K562 (cell line): ENCODE data around the gene MAGEA9B. TPM values are rescaled to one million over a fixed set of nuclear protein-coding genes. Genes with fewer than 3 reads are reported as not detected.
A peak's percentile ranks its signal among the peaks of the same experiment; 100 is the strongest.

Experiments
- ATAC-seq: fragments of 200-7000 bp; cut with Tn5 transposase; 3 replicates; pipeline ENCODE4 v1.9.1; 2020; ENCODE audit warnings: moderate library complexity
- BruUV-seq: library from RNA; stranded (reverse); fragments of 400-500 nt; replicated peaks from 2 replicates; lab custom pipeline; 2021; lab: Mats Ljungman, UMichigan
- CTCF ChIA-PET: fragments of 300-600 bp; formaldehyde crosslinking; extraction: SDS; loops from one replicate; lab custom pipeline; 2021; ENCODE audit warnings: low intra/inter-chr PET ratio; lab: Yijun Ruan, JAX
- POLR2A ChIA-PET: fragments of 300-600, 350-650 bp; sonication (Branson Sonifier 250); formaldehyde crosslinking; extraction: SDS; loops from one replicate; lab custom pipeline; 2021; ENCODE audit warnings: antibody characterized with exemption, inconsistent platforms; lab: Yijun Ruan, JAX
- DNase-seq, 4 experiments: peaks; one replicate each; pipeline versions ENCODE4 v3.0.0 to v3.0.0-alpha.2; 2011 to 2018; ENCODE audit warnings: low spot score in 3 of 4, mixed read lengths in 3 of 4; ENCODE audit errors: extremely low read depth in 1 of 4
- FAIRE-seq: peaks from 2 replicates; lab custom pipeline; 2011; peaks lifted over from hg19 to GRCh38; lab: Jason Lieb, UNC
- H2AFZ ChIP-seq: 2 replicates; pipeline ENCODE4 v1.6.0; 2011; ENCODE audit warnings: low read depth, low read length, control low read depth, inconsistent platforms
- H3K27ac ChIP-seq: fragments of 200-600 bp; 3 replicates; pipeline ENCODE4 v1.8.0; 2011; ENCODE audit warnings: low read depth, mild to moderate bottlenecking, control low read depth, inconsistent platforms, low read length, moderate library complexity, mixed read lengths; ENCODE audit errors: extremely low read depth
- H3K27me3 ChIP-seq, 2 experiments: fragments of 300-600 bp in 1 of 2; 2 replicates in 1 of 2; 3 replicates in 1 of 2; pipeline versions ENCODE4 v1.6.0 to v1.8.0; 2011; ENCODE audit warnings: inconsistent platforms in 2 of 2, low read length in 2 of 2, mild to moderate bottlenecking in 1 of 2, mixed read lengths in 1 of 2, moderate library complexity in 1 of 2; ENCODE audit not compliant: control insufficient read depth in 2 of 2, insufficient read depth in 2 of 2
- H3K36me3 ChIP-seq: fragments of 300-600 bp; 3 replicates; pipeline ENCODE4 v1.8.0; 2011; ENCODE audit warnings: mild to moderate bottlenecking, low read length, inconsistent platforms; ENCODE audit not compliant: control insufficient read depth, insufficient read depth
- H3K4me1 ChIP-seq, 2 experiments: fragments of 200-600 bp in 1 of 2; replicated peaks in 1 of 2; 2 replicates in 1 of 2; 3 replicates in 1 of 2; pipeline versions ENCODE4 v1.5.1 to v1.8.0; 2011; ENCODE audit warnings: inconsistent platforms in 2 of 2, low read length in 2 of 2, mild to moderate bottlenecking in 1 of 2, mixed read lengths in 1 of 2, moderate library complexity in 1 of 2; ENCODE audit not compliant: control insufficient read depth in 2 of 2, insufficient read depth in 2 of 2
- H3K4me2 ChIP-seq: 2 replicates; pipeline ENCODE4 v1.6.1; 2011; ENCODE audit warnings: low read length, control low read depth, inconsistent platforms, mixed read lengths; ENCODE audit not compliant: insufficient read depth
- H3K4me3 ChIP-seq: fragments of 200-600 bp; sonication (generic), shearing (Covaris generic); 2 replicates; pipeline ENCODE4 v1.5.1; 2016; ENCODE audit warnings: control low read depth, inconsistent platforms
- H3K79me2 ChIP-seq: fragments of 200-600 bp; 3 replicates; pipeline ENCODE4 v1.8.0; 2011; ENCODE audit warnings: low read length, inconsistent platforms; ENCODE audit not compliant: control insufficient read depth, insufficient read depth
- H3K9ac ChIP-seq, 2 experiments: 2 replicates each; pipeline versions ENCODE4 v1.6.0 to v1.6.1; 2011; ENCODE audit warnings: low read depth in 2 of 2, low read length in 2 of 2, control low read depth in 1 of 2, inconsistent platforms in 1 of 2, mild to moderate bottlenecking in 1 of 2, mixed read lengths in 1 of 2; ENCODE audit not compliant: insufficient read depth in 1 of 2
- H3K9me1 ChIP-seq: one replicate; pipeline ENCODE4 v1.6.0; 2011; ENCODE audit warnings: inconsistent platforms, mild to moderate bottlenecking, low read length, moderate library complexity; ENCODE audit not compliant: control insufficient read depth, insufficient read depth
- H3K9me3 ChIP-seq: replicated peaks from 2 replicates; pipeline ENCODE4 v1.5.1; 2011; ENCODE audit warnings: low read depth, low read length, inconsistent platforms; ENCODE audit not compliant: control insufficient read depth, insufficient read depth
- H4K20me1 ChIP-seq: replicated peaks from 2 replicates; pipeline ENCODE4 v1.6.1; 2011; ENCODE audit warnings: low read length, inconsistent platforms, mixed read lengths; ENCODE audit not compliant: control insufficient read depth, insufficient read depth
- BHLHE40 ChIP-seq: IDR thresholded peaks from 2 replicates; pipeline ENCODE4 v1.6.1; 2011; ENCODE audit warnings: low read length, improper control_type of control experiment
- CBX2 ChIP-seq: fragments of 200-600 bp; sonication (generic); IDR thresholded peaks from one replicate; pipeline ENCODE4 v1.6.1; 2012; ENCODE audit warnings: mild to moderate bottlenecking, low read length, inconsistent platforms; ENCODE audit not compliant: insufficient read depth, poor library complexity, severe bottlenecking
- CREB1 ChIP-seq, 2 experiments: sonication (generic) in 1 of 2; formaldehyde crosslinking in 1 of 2; IDR thresholded peaks; 2 replicates each; pipeline versions ENCODE4 v1.6.1 to v1.8.0; 2012 to 2022; ENCODE audit warnings: inconsistent platforms in 1 of 2, mild to moderate bottlenecking in 1 of 2, missing genetic modification reagents in 1 of 2, moderate library complexity in 1 of 2
- EP400 ChIP-seq: fragments of 450-650 bp; IDR thresholded peaks from 2 replicates; pipeline ENCODE4 v1.6.1; 2017; ENCODE audit warnings: antibody characterized with exemption, mild to moderate bottlenecking, moderate library complexity
- ETV1 ChIP-seq: fragments of 450-650 bp; conservative IDR thresholded peaks from 2 replicates; pipeline ENCODE4 v1.6.1; 2016; ENCODE audit warnings: missing genetic modification characterization, control low read depth, low read depth, missing compliant biosample characterization
- EWSR1 ChIP-seq: fragments of 450-650 bp; IDR thresholded peaks from 2 replicates; pipeline ENCODE4 v1.6.1; 2018; ENCODE audit warnings: borderline replicate concordance, mild to moderate bottlenecking, low read depth, moderate library complexity; ENCODE audit not compliant: partially characterized antibody
- FOXP1 ChIP-seq: sonication (generic); formaldehyde crosslinking; IDR thresholded peaks from 2 replicates; pipeline ENCODE4 v1.8.0; 2022; ENCODE audit warnings: mild to moderate bottlenecking, missing genetic modification reagents
- GATA2 ChIP-seq: sonication (generic); formaldehyde crosslinking; IDR thresholded peaks from 2 replicates; pipeline ENCODE4 v1.4.0; 2020; ENCODE audit warnings: mild to moderate bottlenecking, missing genetic modification reagents
- ILF3 ChIP-seq: fragments of 450-650 bp; IDR thresholded peaks from 2 replicates; pipeline ENCODE4 v1.6.1; 2018; ENCODE audit warnings: antibody characterized with exemption, mild to moderate bottlenecking, moderate library complexity, borderline replicate concordance
- MBD2 ChIP-seq: sonication (generic); IDR thresholded peaks from 2 replicates; pipeline ENCODE4 v1.6.1; 2016; ENCODE audit warnings: low read depth, borderline replicate concordance
- NFIC ChIP-seq: fragments of 450-650 bp; IDR thresholded peaks from 2 replicates; pipeline ENCODE4 v1.6.1; 2017; ENCODE audit warnings: mild to moderate bottlenecking, inconsistent platforms
- OTX1 ChIP-seq: fragments of 450-650 bp; formaldehyde crosslinking; IDR thresholded peaks from 2 replicates; pipeline ENCODE4 v1.4.0; 2022; ENCODE audit warnings: mild to moderate bottlenecking
- PHF8 ChIP-seq: fragments of 200-600 bp; sonication (generic); IDR thresholded peaks from 2 replicates; pipeline ENCODE4 v1.6.1; 2012; ENCODE audit warnings: mixed run types, mild to moderate bottlenecking, inconsistent platforms, low read length, moderate library complexity, borderline replicate concordance
- RBBP5 ChIP-seq: fragments of 200-600 bp; sonication (generic); IDR thresholded peaks from 2 replicates; pipeline ENCODE4 v1.6.1; 2012; ENCODE audit warnings: borderline replicate concordance, mild to moderate bottlenecking, low read length, control low read depth, inconsistent platforms; ENCODE audit not compliant: insufficient read depth, poor library complexity, severe bottlenecking
- SMARCA4 ChIP-seq: fragments of 450-650 bp; IDR thresholded peaks from 2 replicates; pipeline ENCODE4 v1.6.1; 2016
- SP1 ChIP-seq: sonication (generic); formaldehyde crosslinking; IDR thresholded peaks from 2 replicates; pipeline ENCODE4 v1.8.1; 2022; ENCODE audit warnings: mild to moderate bottlenecking, missing genetic modification reagents
- TAF1 ChIP-seq: IDR thresholded peaks from 2 replicates; pipeline ENCODE4 v1.6.1; 2011; ENCODE audit warnings: mild to moderate bottlenecking, low read length, moderate library complexity; ENCODE audit not compliant: insufficient read depth, control insufficient read depth, severe bottlenecking; ENCODE audit errors: extremely low read depth
- TCF3 ChIP-seq: sonication (generic); formaldehyde crosslinking; IDR thresholded peaks from 2 replicates; pipeline ENCODE4 v1.4.0; 2020; ENCODE audit warnings: mild to moderate bottlenecking, missing genetic modification reagents
- ZFX ChIP-seq: sonication (generic); formaldehyde crosslinking; IDR thresholded peaks from 2 replicates; pipeline ENCODE4 v1.8.0; 2022; ENCODE audit warnings: mild to moderate bottlenecking, missing genetic modification reagents, moderate library complexity
- ZNF780A ChIP-seq: fragments of 250-450 bp; sonication (Bioruptor Pico); IDR thresholded peaks from 2 replicates; pipeline ENCODE4 v1.5.0; 2021; ENCODE audit warnings: mild to moderate bottlenecking
- WGBS: fragments of 100-300 bp; shearing (Covaris generic); methylation state at CpG from one replicate; pipeline ENCODE4 v1.1.6; 2016; ENCODE audit warnings: low coverage, mixed read lengths; ENCODE audit not compliant: insufficient coverage; ENCODE audit errors: missing lambda C conversion rate; 5-methylcytosine and 5-hydroxymethylcytosine counted together
- in situ Hi-C: fragments of 300-500 bp; cut with MboI; formaldehyde crosslinking; loops from 4 replicates; pipeline ENCODE4 v1.15.0; 2018; ENCODE audit warnings: inconsistent platforms, mixed read lengths
- intact Hi-C: fragments of 100-400 bp; cut with micrococcal nuclease; formaldehyde crosslinking; loops from 2 replicates; pipeline ENCODE4 v1.14.2; 2022
- polyA plus RNA-seq, 8 experiments: library from polyadenylated mRNA; depleted of rRNA in 4 of 8; stranded (reverse) in 5 of 8; unstranded in 3 of 8; fragments of >200 nt; fragmentation: Nextera tagmentation in 2 of 8; fragmentation: Illumina TruSeq in 1 of 8; extraction: Ambion mirVana in 2 of 8; extraction: Trizol in 1 of 8; gene quantifications; 2 replicates each; pipeline versions ENCODE4 v1.2.1 to v1.2.3, GENCODE V29; 2011 to 2014; ENCODE audit warnings: inconsistent platforms in 1 of 8, missing spikeins in 1 of 8
- total RNA-seq, 7 experiments: library from RNA; depleted of rRNA in 6 of 7; stranded (reverse); fragments of >200 nt in 6 of 7; fragmentation: Illumina TruSeq in 2 of 7; extraction: Trizol in 2 of 7; gene quantifications; 2 replicates each; pipeline versions ENCODE4 v1.2.1 to v1.2.3, GENCODE V29; 2011 to 2021; ENCODE audit warnings: low replicate concordance in 1 of 7
- TF ChIP-seq, protein P1 (sequence below): fragments of 250-450 bp; sonication (Bioruptor Pico); IDR thresholded peaks from 2 replicates; pipeline ENCODE4 v1.4.0; 2020

Gene MAGEA9B
- total and polyA plus RNA-seq, 9 of the 15 experiments (the other 6 are each of a cell fraction or from before 2014, with no cell fraction given): 11.2 to 31.2 (median 14.1) TPM

DNA sequence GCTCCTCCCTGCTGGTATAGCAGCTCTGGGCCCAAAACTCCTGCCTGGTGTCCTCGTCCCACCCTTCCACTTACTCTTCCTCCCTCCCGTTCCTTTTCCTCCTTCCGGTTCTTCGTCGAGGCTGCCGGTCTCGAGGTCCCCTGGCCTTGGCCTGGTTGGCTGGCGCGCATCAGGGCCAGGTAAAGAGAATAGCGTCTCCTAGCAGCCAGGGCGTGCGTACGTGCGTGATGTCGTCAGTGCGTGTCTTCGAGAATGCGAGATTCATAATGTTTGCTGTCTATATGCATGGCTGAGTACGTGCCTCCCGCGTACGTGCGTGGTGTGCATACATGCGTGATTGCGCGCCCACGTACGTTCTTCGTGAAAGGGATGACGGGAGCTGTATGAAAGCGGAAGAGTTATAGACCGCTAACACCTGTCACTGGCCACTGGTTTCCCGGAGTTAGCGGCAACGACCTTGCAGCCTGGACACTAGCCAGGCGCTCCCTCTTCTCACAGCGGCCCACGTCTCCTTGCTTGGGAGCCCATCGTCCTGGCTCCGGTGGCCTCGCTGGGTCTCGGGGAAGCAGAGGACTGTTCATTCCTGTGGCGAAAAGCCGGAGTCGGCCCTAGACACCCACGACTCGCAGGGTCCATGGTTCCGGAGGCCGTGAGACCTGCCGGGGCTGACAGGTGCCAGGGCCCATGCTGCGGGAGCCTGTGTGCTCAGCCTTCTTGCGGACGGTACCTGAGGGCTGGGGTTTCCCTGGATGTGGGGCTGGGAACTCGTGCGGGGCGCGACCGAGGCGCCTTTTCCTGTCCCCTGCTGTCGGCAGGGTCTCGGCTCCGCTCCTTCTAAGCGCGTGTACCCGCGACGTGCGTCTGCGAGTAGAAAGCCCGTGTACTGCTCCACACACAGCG, 46.4 kb downstream of the MAGEA9B start, which contains the start of gene EOLA1:
EOLA1 (plus strand) TSS at position 392 of the 900 bp plus-strand sequence. CDS start 4,619 bp downstream, outside the sequence.
- peaks cover 8 to 16% of the 10 kb centered on the region in 2 experiments; a peak in 4 of 5 replicates for H3K4me1 ChIP-seq
- H3K4me2 ChIP-seq: peak within 1 kb of the TSS; percentile 91
- BruUV-seq: no TSS peak
- ATAC-seq: peak; percentile 79
- H3K9me3 ChIP-seq: no peaks in the 10 kb centered on the region
- H2AFZ ChIP-seq: peak within 1 kb of the TSS; percentile 100
- in situ Hi-C loops (no loop called here), intact Hi-C loops (loop anchor here (5.0 kb wide), 1 partner anchor 34 kb away; the partner anchor contains the start of gene IDS)
- CTCF ChIA-PET: no interaction called here
- H3K27ac ChIP-seq: peak within 1 kb of the TSS; percentile 81; the same call in 2 of the 3 replicates
- no peaks in the 10 kb centered on the region; the same call in 1 of the 2 replicates for H4K20me1 ChIP-seq
- H3K36me3 ChIP-seq: no peaks in the 10 kb centered on the region
- peak within 1 kb of the TSS; percentile 74 to 95 for H3K9ac ChIP-seq
- H3K4me3 ChIP-seq: peak within 1 kb of the TSS; percentile 71
- FAIRE-seq: peak; percentile 97
- H3K79me2 ChIP-seq: peaks cover 9% of the 10 kb centered on the region; the same call in 1 of the 3 replicates
- H3K9me1 ChIP-seq: no peaks in the 10 kb centered on the region
- WGBS: 0% methylated on average over 45 of the region's 71 CpGs
- DNase-seq: peak in 3 of 4 experiments; percentile 64 to 94 (median 77)
- POLR2A ChIA-PET: interaction anchor here (1.6 kb wide), 1 partner anchor 35 kb away, joined by 4 read pairs; the partner anchor contains the start of gene IDS
- H3K27me3 ChIP-seq: no peaks in the 10 kb centered on the region
- TF ChIP-seq TAF1: no peak
- no peak for TF ChIP-seq GATA2 (CRISPR knock-in tag)
- TF ChIP-seq EWSR1: no peak
- TF ChIP-seq TCF3 (CRISPR knock-in tag): no peak
- TF ChIP-seq FOXP1: 0 out of 2 replicates have a peak, but pooled peaks have one; percentile 39
- TF ChIP-seq MBD2: no peak; the same call in 1 of the 2 replicates
- no peak for TF ChIP-seq SMARCA4
- TF ChIP-seq EP400: peak; percentile 42; the same call in 1 of the 2 replicates
- peak; percentile 56 for TF ChIP-seq RBBP5
- peak; percentile 11; the same call in 1 of the 2 replicates for TF ChIP-seq OTX1 (CRISPR knock-in tag)
- peak; percentile 57; the same call in 1 of the 2 replicates for TF ChIP-seq PHF8
- no peak for TF ChIP-seq ILF3
- TF ChIP-seq, protein P1, sequence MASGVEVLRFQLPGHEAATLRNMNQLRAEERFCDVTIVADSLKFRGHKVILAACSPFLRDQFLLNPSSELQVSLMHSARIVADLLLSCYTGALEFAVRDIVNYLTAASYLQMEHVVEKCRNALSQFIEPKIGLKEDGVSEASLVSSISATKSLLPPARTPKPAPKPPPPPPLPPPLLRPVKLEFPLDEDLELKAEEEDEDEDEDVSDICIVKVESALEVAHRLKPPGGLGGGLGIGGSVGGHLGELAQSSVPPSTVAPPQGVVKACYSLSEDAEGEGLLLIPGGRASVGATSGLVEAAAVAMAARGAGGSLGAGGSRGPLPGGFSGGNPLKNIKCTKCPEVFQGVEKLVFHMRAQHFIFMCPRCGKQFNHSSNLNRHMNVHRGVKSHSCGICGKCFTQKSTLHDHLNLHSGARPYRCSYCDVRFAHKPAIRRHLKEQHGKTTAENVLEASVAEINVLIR (CRISPR knock-in tag): peak; percentile 51
- peak; percentile 64; the same call in 1 of the 2 replicates for TF ChIP-seq BHLHE40
- peak; percentile 77 for TF ChIP-seq NFIC
- peak; percentile 83 for TF ChIP-seq CREB1 (IDR thresholded peaks at IDR 0.05)
- peak; percentile 84 for TF ChIP-seq CREB1 (CRISPR knock-in tag; IDR thresholded peaks at IDR 0.05)
- peak; percentile 75 for TF ChIP-seq ETV1 (tag)
- TF ChIP-seq ZNF780A (CRISPR knock-in tag): no peak
- TF ChIP-seq ZFX: peak; percentile 67
- TF ChIP-seq SP1 (CRISPR knock-in tag): peak; percentile 66; the same call in 1 of the 2 replicates
- no peak for TF ChIP-seq CBX2
